Stimulated activated CD8-positive, alpha-beta memory T cell treated with anti-CD3 and anti-CD28 coated beads, Interleukin-12 subunit alpha, Interleukin-12 subunit beta, amount 100 ng/mL, for 1 hour (primary cell): Measurements from ENCODE around the gene ZDHHC14.

Experiments
- DNase-seq: peaks from one replicate; pipeline ENCODE4 v3.0.0-alpha.2; 2020; ENCODE audit warnings: low read depth

ZDHHC14 gene

GRCh38 chr6:157648561-157648960 is 267.6 kb downstream of the ZDHHC14 start:
- no peak for DNase-seq

- no peak for DNase-seq
Observed at GRCh38 chr6:157649311-157650260, 268.6 kb downstream of the ZDHHC14 start.

- DNase-seq = no peak
Observed at GRCh38 chr6:157650261-157650640, 269.3 kb downstream of the ZDHHC14 start.

- no peak for DNase-seq
Observed at GRCh38 chr6:157650801-157651200, 269.8 kb downstream of the ZDHHC14 start.

GRCh38 chr6:157651731-157652490 is 270.9 kb downstream of the ZDHHC14 start:
- DNase-seq = no peak

GRCh38 chr6:157652601-157653363 is 271.8 kb downstream of the ZDHHC14 start:
- DNase-seq = no peak

GRCh38 chr6:157653521-157653920 is 272.5 kb downstream of the ZDHHC14 start:
- no peak for DNase-seq

GRCh38 chr6:157655139-157655538 is 274.1 kb downstream of the ZDHHC14 start:
- DNase-seq = no peak

- DNase-seq = no peak
Observed at GRCh38 chr6:157656437-157656997, 275.5 kb downstream of the ZDHHC14 start.

GRCh38 chr6:157657754-157658153 is 276.8 kb downstream of the ZDHHC14 start:
- no peak for DNase-seq

- no peak for DNase-seq
Observed at GRCh38 chr6:157658301-157658700, 277.3 kb downstream of the ZDHHC14 start.

GRCh38 chr6:157659536-157660271 is 278.7 kb downstream of the ZDHHC14 start:
- no peak for DNase-seq

- DNase-seq = no peak
Observed at GRCh38 chr6:157660414-157660813, 279.4 kb downstream of the ZDHHC14 start.

GRCh38 chr6:157661652-157662051 is 280.7 kb downstream of the ZDHHC14 start:
- DNase-seq = no peak

GRCh38 chr6:157663261-157663660 is 282.3 kb downstream of the ZDHHC14 start:
- no peak for DNase-seq

- no peak for DNase-seq
Observed at GRCh38 chr6:157665180-157665579, 284.2 kb downstream of the ZDHHC14 start.

- DNase-seq = no peak
Observed at GRCh38 chr6:157666729-157667128, 285.7 kb downstream of the ZDHHC14 start.

GRCh38 chr6:157667211-157668008 is 286.4 kb downstream of the ZDHHC14 start:
- peak; percentile 33 for DNase-seq

GRCh38 chr6:157668009-157668401 is 287.0 kb downstream of the ZDHHC14 start:
- no peak for DNase-seq

GRCh38 chr6:157668713-157669112 is 287.7 kb downstream of the ZDHHC14 start:
- DNase-seq = no peak
